ENCODE data around the gene ADARB2.

ADARB2 gene

GRCh38 chr10:1684991-1685390, 52.3 kb downstream of the ADARB2 start:
- no peak for DNase-seq (ENCODE audit: low read depth)

- DNase-seq (ENCODE audit: low read depth) = no peak
These were observed 53.7 kb downstream of the ADARB2 start for GRCh38 chr10:1683649-1684048.

- no peak for DNase-seq (ENCODE audit: low read depth)
These were observed 57.3 kb downstream of the ADARB2 start for GRCh38 chr10:1679821-1680650.

- no peak for DNase-seq (ENCODE audit: low read depth)
These were observed 59.2 kb downstream of the ADARB2 start for GRCh38 chr10:1678084-1678483.

GRCh38 chr10:1677307-1677939, 59.9 kb downstream of the ADARB2 start:
- no peak for DNase-seq (ENCODE audit: low read depth)

GRCh38 chr10:1674501-1674900, 62.8 kb downstream of the ADARB2 start:
- DNase-seq (ENCODE audit: low read depth) = no peak

GRCh38 chr10:1673568-1674345, 63.6 kb downstream of the ADARB2 start:
- DNase-seq (ENCODE audit: low read depth) = no peak

GRCh38 chr10:1672001-1672781, 65.1 kb downstream of the ADARB2 start:
- DNase-seq (ENCODE audit: low read depth) = no peak

GRCh38 chr10:1671366-1672000, 65.8 kb downstream of the ADARB2 start:
- DNase-seq (ENCODE audit: low read depth) = no peak

GRCh38 chr10:1670541-1671365, 66.6 kb downstream of the ADARB2 start:
- DNase-seq (ENCODE audit: low read depth) = no peak

GRCh38 chr10:1669433-1669832, 67.9 kb downstream of the ADARB2 start:
- no peak for DNase-seq (ENCODE audit: low read depth)

- no peak for DNase-seq (ENCODE audit: low read depth)
These were observed 68.9 kb downstream of the ADARB2 start for GRCh38 chr10:1668399-1668798.

GRCh38 chr10:1667392-1667791, 69.9 kb downstream of the ADARB2 start:
- no peak for DNase-seq (ENCODE audit: low read depth)

- no peak for DNase-seq (ENCODE audit: low read depth)
These were observed 71.2 kb downstream of the ADARB2 start for GRCh38 chr10:1666147-1666546.

- no peak for DNase-seq (ENCODE audit: low read depth)
These were observed 71.6 kb downstream of the ADARB2 start for GRCh38 chr10:1665681-1666080.

GRCh38 chr10:1665021-1665661, 72.2 kb downstream of the ADARB2 start:
- no peak for DNase-seq (ENCODE audit: low read depth)

- DNase-seq (ENCODE audit: low read depth) = no peak
These were observed 72.9 kb downstream of the ADARB2 start for GRCh38 chr10:1664333-1664964.

- DNase-seq (ENCODE audit: low read depth) = no peak
These were observed 74.1 kb downstream of the ADARB2 start for GRCh38 chr10:1663226-1663625.

- no peak for DNase-seq (ENCODE audit: low read depth)
These were observed 74.8 kb downstream of the ADARB2 start for GRCh38 chr10:1662438-1663025.
